Cardiac muscle cell (in vitro differentiated cells and primary cell): ENCODE results near the gene ACVR2A. TPM values are rescaled to one million over a fixed set of nuclear protein-coding genes. Genes with fewer than 3 reads are reported as not detected.

Source experiments
- DNase-seq, 2 donors: peaks; one replicate each; pipeline versions ENCODE4 v3.0.0 to v3.0.0-alpha.2; 2010 to 2017; ENCODE audit warnings: low read depth in 1 of 2, low spot score in 1 of 2
- H3K27ac ChIP-seq: fragments of 200-600 bp; sonication (generic); 2 replicates; pipeline ENCODE4 v1.5.1; 2016
- H3K27me3 ChIP-seq: fragments of 200-600 bp; sonication (generic); 2 replicates; pipeline ENCODE4 v1.6.0; 2016; ENCODE audit warnings: control low read depth
- H3K36me3 ChIP-seq: fragments of 200-600 bp; sonication (generic); 2 replicates; pipeline ENCODE4 v1.5.1; 2016; ENCODE audit warnings: control low read depth
- H3K4me1 ChIP-seq: fragments of 200-600 bp; sonication (generic); 2 replicates; pipeline ENCODE4 v1.8.1; 2017; ENCODE audit warnings: low read depth, mild to moderate bottlenecking, mixed run types
- H3K4me3 ChIP-seq: fragments of 200-600 bp; sonication (generic); 2 replicates; pipeline ENCODE4 v1.5.1; 2016; ENCODE audit warnings: mild to moderate bottlenecking
- H3K9me3 ChIP-seq: fragments of 200-600 bp; sonication (generic); 2 replicates; pipeline ENCODE4 v1.5.1; 2017; ENCODE audit warnings: low read depth, mild to moderate bottlenecking, control low read depth
- CTCF ChIP-seq: IDR thresholded peaks from 2 replicates; pipeline ENCODE4 v1.5.1; 2012; ENCODE audit warnings: low read depth, mild to moderate bottlenecking, low read length
- polyA plus RNA-seq: library from polyadenylated mRNA; unstranded; fragments of >200 nt; fragmentation: Nextera tagmentation; extraction: Ambion mirVana; gene quantifications from 2 replicates; pipeline ENCODE4 v1.2.1, GENCODE V29; 2016
- total RNA-seq: library from RNA; depleted of rRNA; stranded (reverse); fragments of >200 nt; gene quantifications from 2 replicates; pipeline ENCODE4 v1.2.3, GENCODE V29; 2016

Gene ACVR2A
- total and polyA plus RNA-seq, 2 experiments from 2014 or later, result 10.3 to 12.4 TPM

GRCh38 chr2:147937744-147938349 lies 93.0 kb downstream of the ACVR2A start:
- H3K9me3 ChIP-seq, result no peaks in the 10 kb centered on the region
- TF ChIP-seq CTCF, result peak; percentile 89
- DNase-seq, result peak; percentile 41 to 53
- H3K27me3 ChIP-seq, result no peaks in the 10 kb centered on the region
- peaks cover 45% of the 10 kb centered on the region for H3K36me3 ChIP-seq
- H3K27ac ChIP-seq, result no peak overlapping the region
- H3K4me1 ChIP-seq, result no peaks in the 10 kb centered on the region
- no peak overlapping the region for H3K4me3 ChIP-seq

- Histone ChIP-seq H3K27ac (peak overlapping the region; percentile 26), H3K36me3 (peaks cover 41% of the 10 kb centered on the region), H3K9me3 (no peaks in the 10 kb centered on the region), H3K27me3 (no peaks in the 10 kb centered on the region), H3K4me1 (no peaks in the 10 kb centered on the region), H3K4me3 (no peak overlapping the region)
- no peak for DNase-seq
- TF ChIP-seq CTCF, result no peak
Measured at GRCh38 chr2:147939313-147939712, 94.5 kb downstream of the ACVR2A start.

GRCh38 chr2:147945660-147946059 lies 100.8 kb downstream of the ACVR2A start:
- Histone ChIP-seq H3K27ac (no peak overlapping the region), H3K27me3 (no peaks in the 10 kb centered on the region), H3K9me3 (no peaks in the 10 kb centered on the region), H3K4me3 (no peak overlapping the region), H3K4me1 (no peaks in the 10 kb centered on the region), H3K36me3 (peaks cover 26% of the 10 kb centered on the region)
- no peak for TF ChIP-seq CTCF
- DNase-seq, result peak; percentile 58 to 66

- no peaks in the 10 kb centered on the region for H3K27me3 ChIP-seq
- TF ChIP-seq CTCF, result no peak
- peaks cover 38% of the 10 kb centered on the region for H3K36me3 ChIP-seq
- no peaks in the 10 kb centered on the region for H3K4me1 ChIP-seq
- H3K4me3 ChIP-seq, result no peak overlapping the region
- H3K9me3 ChIP-seq, result no peaks in the 10 kb centered on the region
- no peak for DNase-seq
- no peak overlapping the region for H3K27ac ChIP-seq
Measured at GRCh38 chr2:147952118-147952517, 107.3 kb downstream of the ACVR2A start.

GRCh38 chr2:147968571-147968970 lies 123.7 kb downstream of the ACVR2A start:
- no peak overlapping the region for H3K4me3 ChIP-seq
- TF ChIP-seq CTCF, result no peak
- no peaks in the 10 kb centered on the region for H3K27me3 ChIP-seq
- no peaks in the 10 kb centered on the region for H3K9me3 ChIP-seq
- DNase-seq, result no peak
- no peaks in the 10 kb centered on the region for H3K4me1 ChIP-seq
- H3K36me3 ChIP-seq, result peaks cover 21% of the 10 kb centered on the region
- no peak overlapping the region for H3K27ac ChIP-seq
